LoVo (cell line): ENCODE data around the gene COL4A3.
"Not testable (repeated sequence)": the region's sequence is repeated elsewhere in the genome, so short reads cannot be mapped to it uniquely, and the experiment has no call there.

Experiments
- DNase-seq: peaks from one replicate; pipeline ENCODE4 v3.0.0-alpha.2; 2016; ENCODE audit warnings: low spot score

The COL4A3 gene

GRCh38 chr2:227207573-227207972 is 43.1 kb downstream of the COL4A3 start:
- no peak for DNase-seq

DNA sequence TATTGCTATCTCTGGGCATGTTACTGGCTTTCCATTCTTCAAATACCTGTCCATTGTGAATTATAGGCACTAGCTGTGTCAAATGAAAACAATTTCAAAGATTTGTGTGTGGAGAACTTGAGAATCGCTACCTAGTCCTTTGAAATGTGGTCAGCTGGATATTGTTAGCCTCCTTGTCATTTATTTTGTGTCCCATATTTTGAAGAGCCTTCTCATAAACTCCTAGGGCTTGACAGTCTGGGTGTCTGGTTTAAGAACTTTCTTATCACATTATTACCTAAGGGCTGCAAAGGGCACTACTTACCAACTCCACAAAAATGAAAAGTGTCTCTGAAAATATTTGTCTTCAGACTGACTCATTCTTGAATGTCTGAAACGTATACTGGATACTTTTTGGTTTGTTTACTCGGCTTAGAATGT is 50.2 kb downstream of the COL4A3 start:
- DNase-seq = no peak

GRCh38 chr2:227219312-227220105 is 55.1 kb downstream of the COL4A3 start:
- no peak for DNase-seq

DNA sequence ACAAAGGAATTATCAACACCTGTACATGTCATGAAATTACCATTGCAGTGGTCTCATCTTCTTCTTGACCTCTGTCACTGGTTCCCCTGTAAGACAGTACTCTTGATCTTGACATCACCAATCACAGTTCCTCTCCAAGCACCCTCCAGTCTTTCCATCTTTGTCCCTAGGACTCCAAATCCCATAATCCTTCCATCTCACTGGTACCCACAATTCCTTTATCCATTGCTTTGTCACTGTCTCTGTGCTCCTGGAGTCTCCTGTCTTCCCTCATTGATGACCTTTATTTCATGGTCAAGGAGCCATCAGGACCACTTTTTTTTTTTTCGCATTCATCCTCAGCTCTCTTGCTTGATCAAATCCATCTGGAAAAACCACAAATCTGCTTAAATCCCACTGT is 56.7 kb downstream of the COL4A3 start:
- no peak for DNase-seq

DNA sequence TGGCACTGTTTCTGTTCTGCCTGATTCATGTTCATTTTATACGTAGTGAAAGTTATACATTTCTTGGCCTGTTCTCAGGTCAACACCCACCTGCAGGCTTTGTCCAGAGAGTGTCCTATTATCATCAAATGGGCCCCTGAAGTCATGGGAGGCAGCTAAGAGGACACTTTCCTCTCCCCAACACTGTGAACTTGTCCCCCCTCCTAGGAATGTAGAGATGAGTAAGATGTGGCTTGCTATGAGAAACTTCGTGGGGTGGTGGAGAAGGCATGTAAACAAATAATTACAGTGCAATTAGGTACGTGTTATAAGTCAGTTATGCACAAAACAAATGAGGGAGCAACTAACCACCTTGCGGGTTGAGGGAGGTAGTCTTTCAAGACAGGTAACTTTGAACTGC is 57.9 kb downstream of the COL4A3 start:
- DNase-seq = no peak

- not testable (repeated sequence) for DNase-seq
Measured at GRCh38 chr2:227225641-227226040, 61.2 kb downstream of the COL4A3 start.

GRCh38 chr2:227228061-227228667 is 63.7 kb downstream of the COL4A3 start:
- peak; percentile 25 for DNase-seq

GRCh38 chr2:227230151-227230550 is 65.7 kb downstream of the COL4A3 start:
- DNase-seq = no peak

- no peak for DNase-seq
Measured at GRCh38 chr2:227234429-227234828, 70.0 kb downstream of the COL4A3 start.

DNA sequence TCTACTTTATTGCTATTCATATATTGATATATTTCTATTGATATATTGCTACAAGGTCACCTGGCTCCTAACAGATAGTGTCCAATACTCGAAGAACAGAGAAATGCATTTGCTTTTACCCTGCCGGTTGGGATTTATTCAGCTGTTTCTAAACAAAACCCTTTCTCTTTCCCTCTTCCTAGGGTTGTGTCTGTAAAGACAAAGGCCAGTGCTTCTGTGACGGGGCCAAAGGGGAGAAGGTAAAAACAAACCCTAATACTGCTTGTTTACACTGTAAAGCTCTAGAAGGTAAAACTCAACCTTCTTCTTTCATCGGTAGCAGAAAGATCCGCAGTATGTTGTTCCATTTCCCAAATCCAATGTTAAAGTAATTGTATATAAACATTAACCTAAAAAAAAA is 73.4 kb downstream of the COL4A3 start:
- DNase-seq = no peak

- DNase-seq = peak; percentile 63
Measured at GRCh38 chr2:227238238-227239237, 74.1 kb downstream of the COL4A3 start.

- no peak for DNase-seq
Measured at GRCh38 chr2:227241005-227241404, 76.6 kb downstream of the COL4A3 start.

DNA sequence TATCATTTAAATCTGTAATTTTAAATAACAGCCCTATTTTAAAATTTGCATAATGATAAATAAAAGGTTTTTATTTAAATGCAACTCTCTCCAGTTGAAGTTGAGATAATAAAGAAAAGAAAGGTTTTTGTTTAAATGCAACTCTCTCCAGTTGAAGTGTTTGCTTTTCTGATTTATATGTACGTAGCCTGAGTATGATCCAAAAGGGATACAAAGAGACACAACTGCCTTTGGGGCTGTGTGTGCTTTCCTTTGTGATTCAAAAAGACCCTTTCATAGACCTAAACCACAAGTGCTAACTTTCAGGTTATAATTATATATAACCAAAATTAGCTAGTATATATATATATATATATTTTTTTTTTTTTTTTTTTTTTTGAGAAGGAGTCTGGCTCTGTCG is 84.5 kb downstream of the COL4A3 start:
- no peak for DNase-seq

- DNase-seq = no peak
Measured at GRCh38 chr2:227252831-227253230, 88.4 kb downstream of the COL4A3 start.

- DNase-seq = no peak
Measured at GRCh38 chr2:227256605-227257004, 92.2 kb downstream of the COL4A3 start.

DNA sequence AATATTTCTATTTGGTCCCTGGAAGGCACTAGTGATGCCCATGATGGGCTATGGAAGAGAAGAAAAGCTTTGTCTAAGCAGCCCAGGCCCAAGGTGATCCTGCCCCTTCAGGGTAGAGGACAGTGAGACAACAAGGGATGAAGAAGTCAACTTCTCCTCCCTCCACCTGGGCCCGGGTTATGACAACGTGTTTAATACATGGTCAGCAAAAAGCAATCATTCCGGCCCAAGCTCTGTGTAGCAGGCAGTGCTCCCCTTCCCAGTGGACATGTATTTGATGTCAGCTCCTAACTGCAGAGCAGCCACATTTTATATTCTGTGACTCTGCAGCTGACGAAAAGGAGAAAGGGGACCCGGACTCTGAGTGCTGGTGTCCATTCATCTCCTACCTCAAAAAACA is 93.4 kb downstream of the COL4A3 start:
- no peak for DNase-seq

- DNase-seq = no peak
Measured at GRCh38 chr2:227260041-227260440, 95.6 kb downstream of the COL4A3 start.

DNA sequence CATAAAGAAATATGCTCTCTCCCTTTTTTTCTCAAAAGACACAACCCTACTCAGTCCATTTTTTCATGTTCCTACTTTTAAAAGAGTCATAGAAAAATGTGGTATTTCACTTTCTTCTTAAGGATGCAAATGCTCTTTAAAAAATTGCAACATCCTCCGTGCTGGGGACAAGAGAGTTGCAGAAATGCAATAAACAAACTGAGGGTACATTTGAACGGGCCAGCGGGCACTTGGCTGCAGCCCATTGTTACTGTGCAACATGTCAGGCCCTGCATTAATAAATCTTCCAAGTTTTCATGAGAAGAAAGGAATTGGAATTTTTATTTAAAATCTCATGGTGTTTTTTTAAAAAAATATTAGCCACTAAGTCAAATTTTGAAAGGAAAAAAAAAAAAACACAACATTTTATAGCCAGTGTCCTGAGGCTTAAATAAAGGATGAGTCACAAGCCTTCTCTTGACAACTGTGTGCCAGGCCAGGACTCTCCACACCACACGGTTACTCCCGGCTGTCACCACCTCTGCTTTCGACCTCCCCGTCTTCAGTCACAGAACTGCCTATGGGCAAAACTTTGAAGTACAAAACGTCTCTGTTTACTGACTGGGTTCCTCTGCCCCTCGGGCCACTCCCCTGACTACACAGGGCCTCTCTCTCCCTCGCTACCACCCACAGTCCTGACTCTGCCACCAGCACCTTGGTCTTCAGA is 103.1 kb downstream of the COL4A3 start:
- no peak for DNase-seq

- DNase-seq = no peak
Measured at GRCh38 chr2:227280895-227281294, 116.5 kb downstream of the COL4A3 start.

DNA sequence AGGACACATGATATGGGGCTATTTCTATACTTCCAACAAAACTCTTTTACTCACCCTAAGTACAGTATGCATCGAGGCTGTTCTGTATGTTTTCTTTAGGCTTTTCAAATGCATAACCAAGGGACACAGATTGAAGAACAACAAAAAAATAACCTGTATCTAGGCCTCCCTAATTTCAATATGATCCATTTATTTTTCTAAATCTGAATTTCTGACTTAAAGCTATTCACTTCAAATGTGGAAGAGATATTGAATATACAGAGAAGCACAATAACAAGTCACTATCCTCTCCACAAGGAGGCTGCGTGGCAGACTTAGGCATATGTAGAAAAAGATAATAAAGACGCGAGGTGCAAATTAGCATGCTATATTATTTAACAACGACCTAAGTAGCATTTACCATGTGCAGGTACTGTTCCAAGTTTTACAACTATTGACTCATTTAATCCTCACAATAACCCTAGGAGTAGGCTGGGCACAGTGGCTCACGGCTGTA is 121.4 kb downstream of the COL4A3 start:
- DNase-seq = no peak

GRCh38 chr2:227287771-227288170 is 123.3 kb downstream of the COL4A3 start:
- no peak for DNase-seq

GRCh38 chr2:227292314-227292713 is 127.9 kb downstream of the COL4A3 start:
- no peak for DNase-seq
